ENCODE measurements around the gene FBXO27. TPM values are rescaled to one million over a fixed set of nuclear protein-coding genes. Genes with fewer than 3 reads are reported as not detected.

FBXO27 gene
- total RNA-seq, 1 experiment from 2014 or later, result 18.9 TPM

GRCh38 chr19:39008137-39008536, 24.2 kb downstream of the FBXO27 start (continued):
- TF ChIP-seq FOXP4 (CRISPR knock-in tag; IDR thresholded peaks at IDR 0.05) (no peak), ZNF232 (CRISPR knock-in tag; IDR thresholded peaks at IDR 0.05) (no peak), CDX4 (CRISPR knock-in tag; IDR thresholded peaks at IDR 0.05; ENCODE audit: borderline replicate concordance) (no peak), SMAD4 (CRISPR knock-in tag; IDR thresholded peaks at IDR 0.05) (no peak), NR1H2 (CRISPR knock-in tag; IDR thresholded peaks at IDR 0.05) (no peak), SMAD3 (CRISPR knock-in tag; IDR thresholded peaks at IDR 0.05; ENCODE audit: borderline replicate concordance) (no peak)
- TF ChIP-seq, protein P1, sequence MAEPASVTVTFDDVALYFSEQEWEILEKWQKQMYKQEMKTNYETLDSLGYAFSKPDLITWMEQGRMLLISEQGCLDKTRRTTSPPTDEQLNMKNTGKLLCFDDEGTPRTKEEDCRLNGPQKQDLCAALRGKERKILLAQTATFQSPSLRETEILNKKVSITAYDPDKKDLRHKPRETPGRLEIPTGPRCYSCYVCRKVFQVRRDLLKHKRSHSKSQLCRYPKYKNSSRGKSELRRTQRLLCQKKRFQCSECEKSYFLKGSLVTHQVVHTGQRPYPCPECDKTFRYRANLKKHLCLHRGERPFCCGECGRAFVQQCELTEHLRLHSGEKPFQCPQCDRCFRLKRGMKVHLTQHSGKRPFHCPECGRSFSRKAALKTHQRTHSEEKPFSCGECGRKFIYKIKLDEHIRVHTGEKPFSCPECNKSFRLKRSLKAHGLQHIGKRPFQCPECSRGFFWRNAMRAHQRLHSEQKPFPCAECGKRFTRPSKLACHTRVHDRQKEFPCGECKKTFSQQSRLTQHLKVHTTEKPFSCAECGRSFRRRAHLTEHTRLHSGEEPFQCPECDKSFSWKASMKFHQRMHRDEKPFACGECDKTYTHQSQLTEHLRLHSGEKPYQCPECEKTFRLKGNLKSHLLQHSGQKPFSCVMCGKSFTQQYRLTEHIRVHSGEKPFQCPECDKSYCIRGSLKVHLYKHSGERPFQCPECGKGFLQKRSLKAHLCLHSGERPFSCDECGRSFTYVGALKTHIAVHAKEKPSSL (CRISPR knock-in tag; conservative IDR thresholded peaks at IDR 0.05), result no peak

DNA sequence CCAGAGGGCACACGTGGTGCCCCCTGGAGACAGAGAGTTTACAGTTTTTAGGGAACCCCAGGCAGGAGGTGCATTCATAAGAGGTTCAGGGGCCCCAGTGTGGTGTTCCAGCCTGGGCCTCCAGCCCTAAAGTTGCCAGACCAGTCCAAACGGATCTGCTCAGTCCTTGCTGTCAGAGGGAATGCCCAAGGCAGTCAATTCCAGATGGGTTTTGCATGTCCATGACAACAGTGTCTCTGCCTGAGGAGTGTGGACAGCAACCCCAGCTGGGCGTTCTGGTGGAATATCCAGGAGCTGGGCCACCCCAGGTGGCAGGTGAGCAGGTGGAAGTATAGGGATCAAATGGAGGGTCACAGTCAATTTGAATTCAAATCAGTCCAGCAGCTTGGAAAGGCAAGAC, 25.3 kb downstream of the FBXO27 start:
- ATAC-seq (no peak), DNase-seq (ENCODE audit: low spot score) (peak; percentile 23)
- no peak for TF ChIP-seq NR1H2 (CRISPR knock-in tag; IDR thresholded peaks at IDR 0.05)
- TF ChIP-seq, protein P2, sequence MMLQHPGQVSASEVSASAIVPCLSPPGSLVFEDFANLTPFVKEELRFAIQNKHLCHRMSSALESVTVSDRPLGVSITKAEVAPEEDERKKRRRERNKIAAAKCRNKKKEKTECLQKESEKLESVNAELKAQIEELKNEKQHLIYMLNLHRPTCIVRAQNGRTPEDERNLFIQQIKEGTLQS (CRISPR knock-in tag; conservative IDR thresholded peaks at IDR 0.05), result no peak
- peak overlapping the region; percentile 96; the same call in 1 of the 2 replicates for H3K27ac Mint-ChIP-seq
- ChIA-PET POLR2A (interaction anchor here (0.6 kb wide), 1 partner anchor 26 kb away, joined by 3 read pairs; no protein-coding TSS in a partner anchor), CTCF (interaction anchor here (0.9 kb wide), 1 partner anchor 54 kb away, joined by 4 read pairs; no protein-coding TSS in a partner anchor)
- H3K9me3 Mint-ChIP-seq, result no peaks in the 10 kb centered on the region
- no peaks in the 10 kb centered on the region for H3K36me3 Mint-ChIP-seq
- H3K4me3 Mint-ChIP-seq, result no peak overlapping the region
- H3K27me3 Mint-ChIP-seq (ENCODE audit: low read depth), result no peaks in the 10 kb centered on the region; the same call in 1 of the 2 replicates
- H3K4me1 Mint-ChIP-seq, result peaks cover 3% of the 10 kb centered on the region

DNA sequence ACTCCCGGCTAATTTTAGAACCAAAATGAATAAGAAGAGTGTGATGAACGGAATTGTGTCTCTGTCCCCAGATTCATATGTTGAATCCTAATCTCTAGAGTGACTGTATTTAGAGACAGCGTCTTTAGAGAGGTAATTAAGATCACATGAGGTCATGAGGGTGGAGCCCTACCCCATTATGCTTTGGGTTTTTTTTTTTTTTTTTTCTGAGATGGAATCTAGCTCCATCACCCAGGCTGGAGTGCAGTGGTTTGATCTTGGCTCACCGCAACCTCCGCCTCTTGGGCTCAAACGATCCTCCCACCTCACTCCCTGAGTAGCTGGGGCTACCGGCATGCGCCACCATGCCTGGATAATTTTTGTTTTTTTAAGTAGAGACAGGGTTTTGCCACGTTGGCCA, 27.9 kb downstream of the FBXO27 start:
- H3K27me3 Mint-ChIP-seq (ENCODE audit: low read depth), result no peaks in the 10 kb centered on the region; the same call in 1 of the 2 replicates
- ATAC-seq (no peak), DNase-seq (ENCODE audit: low spot score) (no peak)
- ChIA-PET CTCF (no interaction called here), POLR2A (no interaction called here)
- H3K36me3 Mint-ChIP-seq, result no peaks in the 10 kb centered on the region
- peaks cover 3% of the 10 kb centered on the region for H3K4me1 Mint-ChIP-seq
- no peaks in the 10 kb centered on the region for H3K9me3 Mint-ChIP-seq
- no peak overlapping the region for H3K4me3 Mint-ChIP-seq
- TF ChIP-seq ETV6 (CRISPR knock-in tag; IDR thresholded peaks at IDR 0.05), result no peak
- no peak overlapping the region for H3K27ac Mint-ChIP-seq

- DNase-seq (ENCODE audit: low spot score) (no peak), ATAC-seq (no peak)
- ChIA-PET CTCF (no interaction called here), POLR2A (no interaction called here)
- no peak for TF ChIP-seq ZNF416 (CRISPR knock-in tag; IDR thresholded peaks at IDR 0.05)
- TF ChIP-seq KAT7 (CRISPR knock-in tag; IDR thresholded peaks at IDR 0.05; ENCODE audit: borderline replicate concordance), result no peak
- no peak for TF ChIP-seq ATF6 (CRISPR knock-in tag; IDR thresholded peaks at IDR 0.05)
- no peak for TF ChIP-seq CREM (CRISPR knock-in tag; IDR thresholded peaks at IDR 0.05)
- no peak for TF ChIP-seq SMAD4 (CRISPR knock-in tag; IDR thresholded peaks at IDR 0.05)
- Mint-ChIP-seq H3K27ac (no peak overlapping the region), H3K4me1 (peaks cover 3% of the 10 kb centered on the region), H3K9me3 (no peaks in the 10 kb centered on the region; the same call in 1 of the 2 replicates), H3K4me3 (no peak overlapping the region), H3K27me3 (ENCODE audit: low read depth) (no peaks in the 10 kb centered on the region; the same call in 1 of the 2 replicates), H3K36me3 (no peaks in the 10 kb centered on the region)
Measured at GRCh38 chr19:39003796-39004195, 28.6 kb downstream of the FBXO27 start.
